SU-DHL-6 (cell line): ENCODE measurements around the gene KIAA0040.

Experiments
- EZH2phosphoT487 ChIP-seq: fragments of 200-600 bp; sonication (generic), shearing (Covaris generic); conservative IDR thresholded peaks from 2 replicates; pipeline ENCODE4 v1.6.1; 2018; ENCODE audit warnings: mild to moderate bottlenecking, antibody characterized with exemption, low read length, moderate library complexity, mixed read lengths
- TF ChIP-seq, protein P1 (sequence below): fragments of 200-600 bp; sonication (generic); IDR thresholded peaks from one replicate; pipeline ENCODE4 v1.5.1; 2017; ENCODE audit warnings: antibody characterized with exemption, mild to moderate bottlenecking, low read length, moderate library complexity; ENCODE audit not compliant: insufficient read depth, poor library complexity, severe bottlenecking

DNA sequence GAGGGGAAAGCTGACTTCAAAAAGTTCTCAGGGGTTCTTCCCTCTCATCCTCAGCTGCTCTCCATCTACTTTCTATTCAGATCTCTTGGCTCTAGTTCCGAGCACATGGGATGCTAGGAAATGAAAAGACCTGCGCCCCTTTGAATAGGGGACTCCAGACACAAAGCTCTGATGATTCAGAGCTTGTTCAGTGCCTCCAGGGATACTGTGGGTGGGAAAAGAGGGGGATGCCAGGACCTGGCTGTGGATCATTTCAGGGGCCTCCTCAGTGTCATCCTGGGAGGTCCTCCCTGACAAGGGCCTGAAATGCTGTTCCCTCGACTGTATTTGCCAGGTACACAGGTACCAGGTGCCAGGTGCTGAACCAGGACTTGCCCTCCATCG lies 943 bp upstream of the KIAA0040 start:
- TF ChIP-seq, protein P1, sequence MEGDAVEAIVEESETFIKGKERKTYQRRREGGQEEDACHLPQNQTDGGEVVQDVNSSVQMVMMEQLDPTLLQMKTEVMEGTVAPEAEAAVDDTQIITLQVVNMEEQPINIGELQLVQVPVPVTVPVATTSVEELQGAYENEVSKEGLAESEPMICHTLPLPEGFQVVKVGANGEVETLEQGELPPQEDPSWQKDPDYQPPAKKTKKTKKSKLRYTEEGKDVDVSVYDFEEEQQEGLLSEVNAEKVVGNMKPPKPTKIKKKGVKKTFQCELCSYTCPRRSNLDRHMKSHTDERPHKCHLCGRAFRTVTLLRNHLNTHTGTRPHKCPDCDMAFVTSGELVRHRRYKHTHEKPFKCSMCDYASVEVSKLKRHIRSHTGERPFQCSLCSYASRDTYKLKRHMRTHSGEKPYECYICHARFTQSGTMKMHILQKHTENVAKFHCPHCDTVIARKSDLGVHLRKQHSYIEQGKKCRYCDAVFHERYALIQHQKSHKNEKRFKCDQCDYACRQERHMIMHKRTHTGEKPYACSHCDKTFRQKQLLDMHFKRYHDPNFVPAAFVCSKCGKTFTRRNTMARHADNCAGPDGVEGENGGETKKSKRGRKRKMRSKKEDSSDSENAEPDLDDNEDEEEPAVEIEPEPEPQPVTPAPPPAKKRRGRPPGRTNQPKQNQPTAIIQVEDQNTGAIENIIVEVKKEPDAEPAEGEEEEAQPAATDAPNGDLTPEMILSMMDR, result no peak
- no peak for TF ChIP-seq EZH2phosphoT487
